Neural progenitor cell (in vitro differentiated cells): Measurements from ENCODE around the gene RMDN2.

Experiments used
- CTCF ChIP-seq: fragments of 200-600 bp; sonication (generic); IDR thresholded peaks from 2 replicates; pipeline ENCODE4 v1.5.1; 2017; ENCODE audit warnings: antibody characterized with exemption, mild to moderate bottlenecking
- EZH2 ChIP-seq: fragments of 200-600 bp; sonication (generic); IDR thresholded peaks from 2 replicates; pipeline ENCODE4 v1.6.1; 2017; ENCODE audit warnings: antibody characterized with exemption, mild to moderate bottlenecking, moderate library complexity

- no peak for TF ChIP-seq EZH2
- TF ChIP-seq CTCF: no peak
These were observed 51.3 kb downstream of the RMDN2 start for GRCh38 chr2:37976411-37976810.
